A549 (cell line): ENCODE results near the gene TSPAN8. TPM values are rescaled to one million over a fixed set of nuclear protein-coding genes. Genes with fewer than 3 reads are reported as not detected.

ENCODE experiments used
- ATAC-seq, 2 experiments: fragments of 200-7000 bp in 1 of 2; fragments of >200 bp in 1 of 2; cut with Nextera tagmentation in 1 of 2; cut with Tn5 transposase in 1 of 2; 3 replicates each; pipeline versions ENCODE4 v1.8.0 to v1.9.1; 2018 to 2020; ENCODE audit warnings: mild to moderate bottlenecking in 1 of 2, moderate library complexity in 1 of 2
- CTCF ChIA-PET: fragments of 300-600 bp; sonication (Branson Sonifier 250); formaldehyde crosslinking; extraction: SDS; loops from one replicate; lab custom pipeline; 2021; ENCODE audit warnings: antibody characterized with exemption, inconsistent platforms; lab: Yijun Ruan, JAX
- POLR2A ChIA-PET: fragments of 350-600 bp; formaldehyde crosslinking; extraction: SDS; loops from one replicate; lab custom pipeline; 2021; ENCODE audit warnings: antibody characterized with exemption, inconsistent platforms; lab: Yijun Ruan, JAX
- DNase-seq, 2 experiments: peaks; one replicate each; pipeline versions ENCODE4 v3.0.0 to v3.0.0-alpha.2; 2011 to 2016; ENCODE audit warnings: low read depth in 1 of 2, low spot score in 1 of 2
- FAIRE-seq: peaks from 2 replicates; lab custom pipeline; 2011; peaks lifted over from hg19 to GRCh38; lab: Jason Lieb, UNC
- H3K27ac ChIP-seq, 2 experiments: fragments of >200 bp; sonication (Bioruptor Twin); formaldehyde crosslinking; 3 replicates each; pipeline ENCODE4 v1.5.1; 2016 to 2017
- H3K4me1 ChIP-seq: fragments of >200 bp; sonication (Bioruptor Twin); formaldehyde crosslinking; 3 replicates; pipeline ENCODE4 v1.6.1; 2016
- H3K4me2 ChIP-seq: fragments of >200 bp; sonication (Bioruptor Twin); formaldehyde crosslinking; 3 replicates; pipeline ENCODE4 v1.6.1; 2016
- H3K4me3 ChIP-seq: fragments of >200 bp; sonication (Bioruptor Twin); formaldehyde crosslinking; 3 replicates; pipeline ENCODE4 v1.5.1; 2016
- H3K9me3 ChIP-seq: fragments of >200 bp; sonication (Bioruptor Twin); formaldehyde crosslinking; 3 replicates; pipeline ENCODE4 v1.6.1; 2016
- CBX8 ChIP-seq: fragments of 200-600 bp; sonication (generic); IDR thresholded peaks from 2 replicates; pipeline ENCODE4 v1.6.1; 2016
- CEBPB ChIP-seq, 2 experiments: fragments of >200 bp in 1 of 2; sonication (Bioruptor Twin) in 1 of 2; formaldehyde crosslinking in 1 of 2; IDR thresholded peaks; 2 replicates each; pipeline ENCODE4 v1.6.1; 2012 to 2016
- CTCF ChIP-seq: fragments of >200 bp; sonication (Bioruptor Twin); formaldehyde crosslinking; IDR thresholded peaks from 3 replicates; pipeline ENCODE4 v1.5.1; 2016
- EHMT2 ChIP-seq: fragments of 200-600 bp; sonication (generic); IDR thresholded peaks from 2 replicates; pipeline ENCODE4 v1.6.1; 2016; ENCODE audit warnings: antibody characterized with exemption, low read depth, mild to moderate bottlenecking, moderate library complexity
- EP300 ChIP-seq, 2 experiments: fragments of >200 bp; sonication (Bioruptor Twin); formaldehyde crosslinking; IDR thresholded peaks; 2 replicates in 1 of 2; 3 replicates in 1 of 2; pipeline ENCODE4 v1.6.1; 2016 to 2017
- GATA3 ChIP-seq: IDR thresholded peaks from 2 replicates; pipeline ENCODE4 v1.6.1; 2012; ENCODE audit warnings: borderline replicate concordance
- HDAC2 ChIP-seq: fragments of 200-600 bp; sonication (generic); IDR thresholded peaks from 2 replicates; pipeline ENCODE4 v1.6.1; 2016
- HOXB5 ChIP-seq: fragments of 250-450 bp; sonication (Bioruptor Pico); IDR thresholded peaks from 2 replicates; pipeline ENCODE4 v1.5.0; 2020; ENCODE audit warnings: mild to moderate bottlenecking, moderate library complexity
- KDM5A ChIP-seq: fragments of 200-600 bp; sonication (generic); IDR thresholded peaks from 2 replicates; pipeline ENCODE4 v1.6.1; 2016; ENCODE audit warnings: antibody characterized with exemption, mild to moderate bottlenecking
- MAX ChIP-seq: IDR thresholded peaks from 2 replicates; pipeline ENCODE4 v1.6.1; 2012
- MAZ ChIP-seq: fragments of 150-350 bp; IDR thresholded peaks from 2 replicates; pipeline ENCODE4 v1.6.1; 2014; ENCODE audit warnings: antibody characterized with exemption, low read depth, low read length, borderline replicate concordance
- MYC ChIP-seq: IDR thresholded peaks from 2 replicates; pipeline ENCODE4 v1.6.1; 2012; ENCODE audit warnings: mild to moderate bottlenecking, inconsistent platforms, low read length, improper control_type of control experiment, borderline replicate concordance
- RAD21 ChIP-seq, 2 experiments: fragments of >200 bp in 1 of 2; sonication (Bioruptor Twin) in 1 of 2; formaldehyde crosslinking in 1 of 2; IDR thresholded peaks in 1 of 2; conservative IDR thresholded peaks in 1 of 2; 2 replicates in 1 of 2; 3 replicates in 1 of 2; pipeline ENCODE4 v1.6.1; 2012 to 2018; ENCODE audit warnings: inconsistent platforms in 1 of 2
- RARB ChIP-seq: fragments of 250-450 bp; sonication (Bioruptor Pico); IDR thresholded peaks from 2 replicates; pipeline ENCODE4 v1.8.0; 2021; ENCODE audit warnings: mild to moderate bottlenecking, moderate library complexity
- RCOR1 ChIP-seq: fragments of 150-350 bp; IDR thresholded peaks from 2 replicates; pipeline ENCODE4 v1.6.1; 2014; ENCODE audit warnings: antibody characterized with exemption, low read length, low read depth
- RNF2 ChIP-seq: fragments of 200-600 bp; sonication (generic); IDR thresholded peaks from 2 replicates; pipeline ENCODE4 v1.6.1; 2016; ENCODE audit warnings: low read depth, mild to moderate bottlenecking, antibody characterized with exemption, moderate library complexity, borderline replicate concordance
- SMC3 ChIP-seq: fragments of >200 bp; sonication (Bioruptor Twin); formaldehyde crosslinking; IDR thresholded peaks from 3 replicates; pipeline ENCODE4 v1.6.1; 2018; ENCODE audit warnings: inconsistent platforms
- TFCP2L1 ChIP-seq: fragments of 250-450 bp; sonication (Bioruptor Pico); IDR thresholded peaks from 2 replicates; pipeline ENCODE4 v1.5.0; 2021; ENCODE audit warnings: mild to moderate bottlenecking
- TP53 ChIP-seq: fragments of 250-450 bp; sonication (Bioruptor Pico); IDR thresholded peaks from 2 replicates; pipeline ENCODE4 v1.5.0; 2021; ENCODE audit warnings: mild to moderate bottlenecking, moderate library complexity
- ZC3H11A ChIP-seq: fragments of 450-650 bp; IDR thresholded peaks from 2 replicates; pipeline ENCODE4 v1.6.1; 2014; ENCODE audit warnings: antibody characterized with exemption, mild to moderate bottlenecking
- ZNF302 ChIP-seq: fragments of 250-450 bp; sonication (Bioruptor Pico); IDR thresholded peaks from 2 replicates; pipeline ENCODE4 v1.9.0; 2021; ENCODE audit warnings: inconsistent platforms, mild to moderate bottlenecking, moderate library complexity
- ZSCAN20 ChIP-seq: fragments of 250-450 bp; sonication (Bioruptor Pico); IDR thresholded peaks from 2 replicates; pipeline ENCODE4 v1.8.0; 2022; ENCODE audit warnings: mild to moderate bottlenecking, moderate library complexity
- WGBS: methylation state at CpG from one replicate; pipeline ENCODE4 v1.1.6; 2017; ENCODE audit errors: missing lambda C conversion rate; 5-methylcytosine and 5-hydroxymethylcytosine counted together
- polyA plus RNA-seq, 4 experiments: library from polyadenylated mRNA; depleted of rRNA in 3 of 4; stranded (reverse); fragments of >200 nt; fragmentation: RNase III in 1 of 4; extraction: RNeasy Plus Mini Kit Qiagen cat#74134 plus additional on column Dnase treatment in 1 of 4; gene quantifications; 2 replicates in 3 of 4; 3 replicates in 1 of 4; pipeline ENCODE4 v1.2.3, GENCODE V29; 2011 to 2017
- TF ChIP-seq, protein P1 (sequence below): IDR thresholded peaks from 2 replicates; pipeline ENCODE4 v1.6.1; 2012; ENCODE audit warnings: low read depth, borderline replicate concordance
- TF ChIP-seq, protein P2 (sequence below): fragments of 250-450 bp; sonication (Bioruptor Pico); IDR thresholded peaks from 2 replicates; pipeline ENCODE4 v1.5.0; 2021; ENCODE audit warnings: mild to moderate bottlenecking, moderate library complexity, borderline replicate concordance
- TF ChIP-seq, protein P3 (sequence below): fragments of 250-450 bp; sonication (Bioruptor Pico); IDR thresholded peaks from 2 replicates; pipeline ENCODE4 v1.5.0; 2020; ENCODE audit warnings: low read depth, mild to moderate bottlenecking, moderate library complexity

TSPAN8 gene
- polyA plus RNA-seq, 2 of the 4 experiments (the other 2 are of a cell fraction) = 0.16 TPM; not detected in 1

DNA sequence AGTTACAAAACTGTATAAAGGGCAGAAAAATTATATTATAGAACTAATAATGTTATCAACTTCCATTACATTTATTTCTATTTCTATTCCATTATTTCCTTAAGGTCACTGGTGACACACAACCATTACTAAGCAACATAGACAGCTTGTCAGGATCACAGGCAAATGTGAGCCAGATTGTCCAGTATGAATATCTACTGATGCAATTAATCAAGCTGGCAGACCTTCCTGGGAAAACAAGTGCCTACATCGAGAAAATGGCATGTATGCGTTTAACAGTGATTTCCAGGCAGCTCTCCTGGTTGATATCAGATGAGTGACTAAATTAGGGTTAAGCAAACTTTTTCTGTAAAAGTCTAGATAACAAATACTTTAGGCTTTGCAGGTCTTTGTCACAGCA is 36.9 kb upstream of the TSPAN8 start (continued):
- TF ChIP-seq, protein P1, sequence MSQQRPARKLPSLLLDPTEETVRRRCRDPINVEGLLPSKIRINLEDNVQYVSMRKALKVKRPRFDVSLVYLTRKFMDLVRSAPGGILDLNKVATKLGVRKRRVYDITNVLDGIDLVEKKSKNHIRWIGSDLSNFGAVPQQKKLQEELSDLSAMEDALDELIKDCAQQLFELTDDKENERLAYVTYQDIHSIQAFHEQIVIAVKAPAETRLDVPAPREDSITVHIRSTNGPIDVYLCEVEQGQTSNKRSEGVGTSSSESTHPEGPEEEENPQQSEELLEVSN = no peak
- TF ChIP-seq GATA3 (no peak), EHMT2 (no peak)
- TF ChIP-seq, all 56 proteins: peak for 0

DNA sequence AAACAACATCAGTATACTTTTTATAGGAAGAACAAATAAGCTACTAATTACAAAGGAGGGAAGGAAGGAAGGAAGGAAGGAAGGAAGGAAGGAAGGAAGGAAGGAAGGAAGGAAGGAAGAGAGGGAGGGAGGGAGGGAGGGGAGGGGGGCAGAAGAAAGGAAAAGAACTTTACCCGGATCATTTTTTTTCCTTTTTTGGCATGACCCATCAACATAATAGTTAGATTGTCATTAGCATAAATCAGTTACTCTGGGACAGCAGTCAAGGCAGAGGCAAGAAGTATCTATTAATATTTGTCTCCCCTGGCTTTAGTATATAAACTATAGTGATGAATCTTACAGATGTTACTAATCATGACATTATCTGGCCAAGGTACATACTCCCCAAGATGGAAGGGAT is 35.2 kb upstream of the TSPAN8 start:
- TF ChIP-seq MAX (no peak), ZC3H11A (no peak)
- DNase-seq = no peak
- Histone ChIP-seq H3K27ac (no peak overlapping the region), H3K4me1 (no peaks in the 10 kb centered on the region), H3K4me2 (no peak overlapping the region), H3K9me3 (no peaks in the 10 kb centered on the region), H3K4me3 (no peak overlapping the region)
- ChIA-PET CTCF (no interaction called here), POLR2A (no interaction called here)
- no peak for FAIRE-seq
- no peak for ATAC-seq
- 56% methylated on average over 1 of the region's 1 CpG for WGBS

GRCh38 chr12:71191509-71192196 is 33.9 kb upstream of the TSPAN8 start:
- ATAC-seq = no peak
- ChIA-PET CTCF (no interaction called here), POLR2A (no interaction called here)
- Histone ChIP-seq H3K4me3 (no peak overlapping the region), H3K4me1 (no peaks in the 10 kb centered on the region), H3K9me3 (no peaks in the 10 kb centered on the region)
- TF ChIP-seq CTCF (no peak), RCOR1 (no peak), RNF2 (no peak), MYC (no peak), TP53 (no peak), KDM5A (no peak), RAD21 (conservative IDR thresholded peaks at IDR 0.05 in 1 of 2, IDR thresholded peaks at IDR 0.05 in 1 of 2) (no peak), SMC3 (no peak), HOXB5 (CRISPR knock-in tag) (no peak)
- TF ChIP-seq, protein P2, sequence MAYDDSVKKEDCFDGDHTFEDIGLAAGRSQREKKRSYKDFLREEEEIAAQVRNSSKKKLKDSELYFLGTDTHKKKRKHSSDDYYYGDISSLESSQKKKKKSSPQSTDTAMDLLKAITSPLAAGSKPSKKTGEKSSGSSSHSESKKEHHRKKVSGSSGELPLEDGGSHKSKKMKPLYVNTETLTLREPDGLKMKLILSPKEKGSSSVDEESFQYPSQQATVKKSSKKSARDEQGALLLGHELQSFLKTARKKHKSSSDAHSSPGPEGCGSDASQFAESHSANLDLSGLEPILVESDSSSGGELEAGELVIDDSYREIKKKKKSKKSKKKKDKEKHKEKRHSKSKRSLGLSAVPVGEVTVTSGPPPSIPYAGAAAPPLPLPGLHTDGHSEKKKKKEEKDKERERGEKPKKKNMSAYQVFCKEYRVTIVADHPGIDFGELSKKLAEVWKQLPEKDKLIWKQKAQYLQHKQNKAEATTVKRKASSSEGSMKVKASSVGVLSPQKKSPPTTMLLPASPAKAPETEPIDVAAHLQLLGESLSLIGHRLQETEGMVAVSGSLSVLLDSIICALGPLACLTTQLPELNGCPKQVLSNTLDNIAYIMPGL = no peak
- TF ChIP-seq, all 56 proteins: peak for 0
- H3K4me2 ChIP-seq = no peak overlapping the region
- WGBS = 15% methylated on average over 5 of the region's 5 CpGs
- DNase-seq = no peak
- H3K27ac ChIP-seq = no peak overlapping the region
- FAIRE-seq = no peak

GRCh38 chr12:71190822-71191221 is 33.0 kb upstream of the TSPAN8 start:
- ChIA-PET CTCF (no interaction called here), POLR2A (no interaction called here)
- H3K4me2 ChIP-seq = no peak overlapping the region
- DNase-seq (no peak), FAIRE-seq (no peak), ATAC-seq (no peak)
- no peak overlapping the region for H3K4me3 ChIP-seq
- H3K9me3 ChIP-seq = no peaks in the 10 kb centered on the region
- TF ChIP-seq HDAC2 (no peak), CBX8 (no peak), TFCP2L1 (CRISPR knock-in tag) (no peak), RARB (CRISPR knock-in tag) (no peak), EP300 (IDR thresholded peaks at IDR 0.05) (no peak), CEBPB (IDR thresholded peaks at IDR 0.05) (no peak), MAZ (no peak), ZNF302 (CRISPR knock-in tag) (no peak), ZSCAN20 (CRISPR knock-in tag) (no peak), RAD21 (conservative IDR thresholded peaks at IDR 0.05 in 1 of 2, IDR thresholded peaks at IDR 0.05 in 1 of 2) (no peak)
- TF ChIP-seq, protein P3, sequence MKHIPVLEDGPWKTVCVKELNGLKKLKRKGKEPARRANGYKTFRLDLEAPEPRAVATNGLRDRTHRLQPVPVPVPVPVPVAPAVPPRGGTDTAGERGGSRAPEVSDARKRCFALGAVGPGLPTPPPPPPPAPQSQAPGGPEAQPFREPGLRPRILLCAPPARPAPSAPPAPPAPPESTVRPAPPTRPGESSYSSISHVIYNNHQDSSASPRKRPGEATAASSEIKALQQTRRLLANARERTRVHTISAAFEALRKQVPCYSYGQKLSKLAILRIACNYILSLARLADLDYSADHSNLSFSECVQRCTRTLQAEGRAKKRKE = no peak
- 8% methylated on average over 4 of the region's 4 CpGs for WGBS
- no peaks in the 10 kb centered on the region for H3K4me1 ChIP-seq
- H3K27ac ChIP-seq = no peak overlapping the region
